Esophagus muscularis mucosa (tissue), 4 donors: Measurements from ENCODE around the gene C6orf89. TPM values are rescaled to one million over a fixed set of nuclear protein-coding genes. Genes with fewer than 3 reads are reported as not detected.

Source experiments
- DNase-seq: peaks from one replicate; pipeline ENCODE4 v3.0.0-alpha.2; 2017; ENCODE audit errors: extremely low spot score
- H3K27ac ChIP-seq, 4 donors: fragments of 200-600 bp; sonication (generic); replicated peaks in 1 of 4; 1 replicate in 3 of 4; 2 replicates in 1 of 4; pipeline ENCODE4 v1.5.1; 2016 to 2019; ENCODE audit warnings: mild to moderate bottlenecking in 1 of 4
- H3K27me3 ChIP-seq, 4 donors: fragments of 200-600 bp; sonication (generic); one replicate each; pipeline versions ENCODE4 v1.5.1 to v1.6.0; 2016 to 2019
- H3K36me3 ChIP-seq, 4 donors: fragments of 200-600 bp; sonication (generic); one replicate each; pipeline ENCODE4 v1.5.1; 2016 to 2019
- H3K4me1 ChIP-seq, 4 donors: fragments of 200-600 bp; sonication (generic); one replicate each; pipeline ENCODE4 v1.5.1; 2016 to 2019
- H3K4me3 ChIP-seq, 4 donors: fragments of 200-600 bp; sonication (generic); 1 replicate in 2 of 4; 2 replicates in 2 of 4; pipeline ENCODE4 v1.5.1; 2016 to 2019; ENCODE audit warnings: mild to moderate bottlenecking in 4 of 4, moderate library complexity in 1 of 4
- H3K9me3 ChIP-seq, 4 donors: fragments of 200-600 bp; sonication (generic); 1 replicate in 3 of 4; 2 replicates in 1 of 4; pipeline ENCODE4 v1.5.1; 2016 to 2019
- EP300 ChIP-seq: sonication (generic); formaldehyde crosslinking; IDR thresholded peaks from one replicate; pipeline ENCODE4 v1.6.1; 2017; ENCODE audit warnings: antibody characterized with exemption
- POLR2A ChIP-seq: fragments of 450-650 bp; IDR thresholded peaks from one replicate; pipeline ENCODE4 v1.6.1; 2017; ENCODE audit warnings: antibody characterized with exemption, moderate library complexity, mild to moderate bottlenecking, low read depth
- POLR2AphosphoS5 ChIP-seq, 2 donors: sonication (generic); formaldehyde crosslinking; IDR thresholded peaks; one replicate each; pipeline ENCODE4 v1.6.1; 2017; ENCODE audit warnings: antibody characterized with exemption in 2 of 2
- WGBS: methylation state at CpG from one replicate; pipeline ENCODE4 v1.1.5; 2018; 5-methylcytosine and 5-hydroxymethylcytosine counted together
- intact Hi-C: fragments of 100-400 bp; cut with DNase I; formaldehyde crosslinking; loops from one replicate; pipeline ENCODE4 v1.15.1; 2023
- total RNA-seq, 4 donors: library from RNA; depleted of rRNA; stranded (reverse); fragments of >200 nt; gene quantifications; one replicate each; pipeline versions ENCODE4 v1.1.0 to v1.2.1, GENCODE V29; 2016
- TF ChIP-seq, protein P1 (sequence below), 3 experiments: fragments of 200-600 bp in 2 of 3; fragments of 450-650 bp in 1 of 3; sonication (generic) in 2 of 3; IDR thresholded peaks; one replicate each; pipeline ENCODE4 v1.5.1; 2017 to 2019; ENCODE audit warnings: antibody characterized with exemption in 3 of 3, mild to moderate bottlenecking in 2 of 3, moderate library complexity in 1 of 3

C6orf89 gene
- total RNA-seq, 4 donors from 2014 or later = 56.5 to 66.2 (median 59.0) TPM

DNA sequence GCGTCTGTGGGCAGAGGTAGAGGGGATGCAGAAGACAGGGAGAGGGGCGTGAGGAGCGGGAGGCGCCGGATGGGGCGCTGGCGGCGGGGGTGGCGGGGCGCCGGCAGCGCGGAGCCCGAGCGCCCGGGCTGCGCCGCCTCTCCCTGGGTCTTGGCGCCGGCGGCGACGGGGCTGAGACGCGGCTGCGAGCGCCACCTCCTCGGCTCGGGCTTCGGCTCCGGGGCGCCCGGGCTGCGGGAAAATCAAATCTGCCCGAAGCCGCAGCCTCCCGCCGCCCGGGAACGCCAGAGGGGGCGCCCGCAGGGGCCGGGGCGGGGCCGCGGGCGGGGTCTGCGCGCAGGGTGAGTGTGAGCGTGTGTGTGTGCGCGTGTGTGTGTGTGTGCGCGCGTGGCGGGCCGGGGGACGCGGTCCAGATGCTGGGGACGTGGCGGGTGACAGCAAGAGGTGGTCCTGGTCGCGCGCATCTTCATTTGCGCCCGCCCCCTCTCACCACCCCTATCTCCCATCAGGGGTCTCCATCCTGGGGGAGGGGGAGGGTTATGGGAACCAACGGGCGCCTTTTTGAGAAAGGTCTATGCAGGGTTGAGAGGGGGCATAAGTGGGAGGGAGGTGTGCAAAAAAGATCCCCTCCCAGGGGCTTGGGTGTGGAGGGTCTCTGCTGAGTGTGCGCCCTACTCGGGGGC lies 45.9 kb upstream of the C6orf89 start:
- Histone ChIP-seq H3K27me3 (peaks cover 0 to 25% (median 0%) of the 10 kb centered on the region in 4 donors), H3K27ac (peak overlapping the region in 2 of 4 donors; percentile 55 to 61), H3K36me3 (no peaks in the 10 kb centered on the region), H3K9me3 (no peaks in the 10 kb centered on the region), H3K4me1 (peaks cover 26 to 32% (median 31%) of the 10 kb centered on the region in 4 donors), H3K4me3 (peak overlapping the region; percentile 58 to 67 (median 62))
- TF ChIP-seq POLR2AphosphoS5 (IDR thresholded peaks at IDR 0.05) = no peak
- no peak for TF ChIP-seq EP300
- TF ChIP-seq, protein P1, sequence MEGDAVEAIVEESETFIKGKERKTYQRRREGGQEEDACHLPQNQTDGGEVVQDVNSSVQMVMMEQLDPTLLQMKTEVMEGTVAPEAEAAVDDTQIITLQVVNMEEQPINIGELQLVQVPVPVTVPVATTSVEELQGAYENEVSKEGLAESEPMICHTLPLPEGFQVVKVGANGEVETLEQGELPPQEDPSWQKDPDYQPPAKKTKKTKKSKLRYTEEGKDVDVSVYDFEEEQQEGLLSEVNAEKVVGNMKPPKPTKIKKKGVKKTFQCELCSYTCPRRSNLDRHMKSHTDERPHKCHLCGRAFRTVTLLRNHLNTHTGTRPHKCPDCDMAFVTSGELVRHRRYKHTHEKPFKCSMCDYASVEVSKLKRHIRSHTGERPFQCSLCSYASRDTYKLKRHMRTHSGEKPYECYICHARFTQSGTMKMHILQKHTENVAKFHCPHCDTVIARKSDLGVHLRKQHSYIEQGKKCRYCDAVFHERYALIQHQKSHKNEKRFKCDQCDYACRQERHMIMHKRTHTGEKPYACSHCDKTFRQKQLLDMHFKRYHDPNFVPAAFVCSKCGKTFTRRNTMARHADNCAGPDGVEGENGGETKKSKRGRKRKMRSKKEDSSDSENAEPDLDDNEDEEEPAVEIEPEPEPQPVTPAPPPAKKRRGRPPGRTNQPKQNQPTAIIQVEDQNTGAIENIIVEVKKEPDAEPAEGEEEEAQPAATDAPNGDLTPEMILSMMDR (IDR thresholded peaks at IDR 0.05) = peak in 1 of 3 experiments; percentile 30
- WGBS = under 1% methylated on average over 29 of the region's 70 CpGs
- DNase-seq = no peak
- intact Hi-C loops = no loop called here

DNA sequence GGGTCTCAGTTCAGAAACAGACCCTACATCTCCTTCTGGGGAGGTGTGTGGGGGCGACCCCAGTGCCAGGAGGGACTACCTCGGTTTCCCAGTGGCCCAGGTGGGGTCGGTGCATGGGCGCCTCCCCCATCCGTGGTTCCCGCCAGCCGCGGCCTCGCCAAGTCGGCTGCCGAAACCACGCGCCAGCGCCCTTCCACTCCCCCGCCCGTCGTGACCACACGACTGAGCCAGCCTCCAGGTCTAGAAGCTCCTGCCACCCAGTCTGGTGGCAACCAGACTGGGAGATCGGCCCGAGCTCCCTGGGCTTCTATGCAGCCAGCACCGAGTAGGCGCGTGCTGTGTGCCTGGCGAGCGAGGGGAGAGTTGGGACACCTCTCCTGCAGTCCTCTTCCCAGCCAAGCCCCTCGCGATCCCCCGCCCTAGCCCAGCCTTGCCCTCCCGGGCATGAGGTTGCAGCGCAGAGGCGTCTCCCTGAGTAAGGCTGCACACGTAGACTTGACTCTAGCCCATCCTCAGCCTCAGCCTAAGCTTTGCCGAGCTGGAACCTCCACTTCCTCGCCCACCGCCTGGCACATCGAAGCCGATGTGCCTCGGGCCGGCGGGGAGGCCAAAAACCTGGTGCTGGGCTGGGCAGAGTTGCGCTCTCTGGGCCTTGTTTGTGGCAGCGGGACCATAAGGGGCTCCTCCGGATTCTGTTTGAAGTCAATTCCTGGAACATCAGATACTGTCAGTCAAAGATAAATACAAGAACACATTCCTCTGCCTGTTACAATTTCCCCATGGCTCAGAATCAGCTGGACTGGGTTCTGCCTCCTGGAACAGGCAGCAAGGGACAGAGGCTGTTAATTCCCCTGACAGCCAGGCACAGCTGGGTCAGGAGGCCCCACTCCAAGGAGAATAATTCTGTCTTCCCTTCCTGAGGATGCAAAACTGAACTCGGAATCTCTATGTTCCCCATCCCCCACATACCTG lies 45.0 kb upstream of the C6orf89 start:
- intact Hi-C loops = no loop called here
- H3K4me3 ChIP-seq = peak overlapping the region; percentile 58 to 67 (median 62)
- no peak for DNase-seq
- H3K27ac ChIP-seq = peak overlapping the region in 2 of 4 donors; percentile 19 to 61
- TF ChIP-seq POLR2AphosphoS5 (IDR thresholded peaks at IDR 0.05) (peak in 1 of 2 donors; percentile 14), POLR2A (no peak), EP300 (no peak)
- TF ChIP-seq, protein P1 (IDR thresholded peaks at IDR 0.05) = no peak
- no peaks in the 10 kb centered on the region for H3K36me3 ChIP-seq
- no peaks in the 10 kb centered on the region for H3K9me3 ChIP-seq
- WGBS = 43% methylated on average over 2 of the region's 44 CpGs
- peaks cover 24 to 32% (median 31%) of the 10 kb centered on the region in 4 donors for H3K4me1 ChIP-seq
- peaks cover 0 to 25% (median 0%) of the 10 kb centered on the region in 4 donors for H3K27me3 ChIP-seq

DNA sequence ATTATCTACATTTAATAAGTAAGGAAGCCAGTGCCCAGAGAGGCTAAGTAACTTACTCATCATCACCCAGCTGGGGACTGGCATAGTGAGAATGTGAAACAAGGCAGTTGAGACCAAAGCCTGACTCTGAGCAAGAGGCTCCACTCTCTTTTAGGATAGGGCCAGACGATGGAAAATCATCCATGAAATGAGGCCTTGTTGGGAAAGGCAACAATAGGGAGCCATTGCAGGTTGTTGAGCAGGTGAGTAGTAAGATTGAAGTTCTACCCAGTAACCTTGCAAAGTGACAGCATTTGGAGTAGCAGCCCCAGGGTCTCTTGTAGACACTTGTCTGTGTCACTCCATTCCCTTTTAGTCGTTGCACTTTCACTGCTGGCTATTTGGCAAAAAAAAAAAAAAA lies 44.0 kb upstream of the C6orf89 start:
- H3K4me1 ChIP-seq = peaks cover 24 to 32% (median 31%) of the 10 kb centered on the region in 4 donors
- H3K27me3 ChIP-seq = peaks cover 0 to 25% (median 0%) of the 10 kb centered on the region in 4 donors
- no peaks in the 10 kb centered on the region for H3K9me3 ChIP-seq
- no peaks in the 10 kb centered on the region for H3K36me3 ChIP-seq
- no peak overlapping the region for H3K4me3 ChIP-seq
- H3K27ac ChIP-seq = no peak overlapping the region
- intact Hi-C loops = no loop called here
- TF ChIP-seq, protein P1 (IDR thresholded peaks at IDR 0.05) = no peak
- 87% methylated on average over 2 of the region's 2 CpGs for WGBS
- no peak for DNase-seq

DNA sequence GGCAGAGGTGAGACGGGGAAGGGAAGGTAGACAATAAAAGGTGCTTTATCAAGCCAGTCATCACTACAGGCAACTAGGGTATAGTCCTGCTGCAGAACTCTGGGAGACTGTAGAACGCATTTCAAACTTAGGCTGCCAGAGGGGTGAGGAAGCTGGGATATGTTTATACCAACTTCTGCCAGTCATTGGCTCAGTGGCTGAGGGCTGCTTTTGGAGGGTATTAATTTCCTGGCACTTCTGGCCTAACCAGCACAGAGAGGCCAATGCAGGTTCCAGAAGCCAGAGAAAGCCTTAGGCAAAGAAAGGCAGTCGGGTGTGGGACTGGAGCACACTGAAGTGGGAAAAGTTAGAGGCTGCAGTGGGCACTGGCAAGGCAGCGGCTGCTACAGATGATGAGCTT lies 42.6 kb upstream of the C6orf89 start:
- Histone ChIP-seq H3K9me3 (no peaks in the 10 kb centered on the region), H3K27ac (no peak overlapping the region), H3K36me3 (no peaks in the 10 kb centered on the region), H3K4me3 (no peak overlapping the region), H3K27me3 (peaks cover 0 to 23% (median 0%) of the 10 kb centered on the region in 4 donors), H3K4me1 (peaks cover 28 to 32% (median 31%) of the 10 kb centered on the region in 4 donors)
- WGBS = 91% methylated on average over 4 of the region's 4 CpGs
- TF ChIP-seq EP300 (no peak), POLR2AphosphoS5 (IDR thresholded peaks at IDR 0.05) (no peak), POLR2A (no peak)
- DNase-seq = no peak
- intact Hi-C loops = no loop called here
